HepG2 (cell line): ENCODE measurements around the gene UNC93A. TPM values are rescaled to one million over a fixed set of nuclear protein-coding genes. Genes with fewer than 3 reads are reported as not detected.

Source experiments
- ARNTL ChIP-seq: sonication (generic); formaldehyde crosslinking; IDR thresholded peaks from 2 replicates; pipeline ENCODE4 v1.4.0; 2020; ENCODE audit warnings: mild to moderate bottlenecking, missing genetic modification reagents
- ERF ChIP-seq: IDR thresholded peaks from 2 replicates; pipeline ENCODE4 v1.6.1; 2018; ENCODE audit warnings: missing biosample characterization, missing genetic modification reagents
- FOSL1 ChIP-seq: sonication (generic); formaldehyde crosslinking; IDR thresholded peaks from 2 replicates; pipeline ENCODE4 v1.9.0; 2021; ENCODE audit warnings: missing genetic modification reagents, borderline replicate concordance
- FOXM1 ChIP-seq: sonication (generic); formaldehyde crosslinking; IDR thresholded peaks from 2 replicates; pipeline ENCODE4 v1.5.0; 2020; ENCODE audit warnings: missing genetic modification reagents
- FOXP1 ChIP-seq, 2 experiments: fragments of 450-650 bp in 1 of 2; IDR thresholded peaks; 2 replicates each; pipeline ENCODE4 v1.6.1; 2017 to 2018; ENCODE audit warnings: antibody characterized with exemption in 1 of 2
- HMG20B ChIP-seq: conservative IDR thresholded peaks from 2 replicates; pipeline ENCODE4 v1.6.1; 2016; ENCODE audit warnings: missing genetic modification reagents, missing compliant biosample characterization
- KAT8 ChIP-seq: IDR thresholded peaks from 2 replicates; pipeline ENCODE4 v1.6.1; 2016; ENCODE audit warnings: missing genetic modification reagents, missing compliant biosample characterization
- KDM1A ChIP-seq: IDR thresholded peaks from 2 replicates; pipeline ENCODE4 v1.6.1; 2016; ENCODE audit warnings: missing compliant biosample characterization
- MLXIP ChIP-seq: sonication (generic); formaldehyde crosslinking; IDR thresholded peaks from 2 replicates; pipeline ENCODE4 v1.9.0; 2021; ENCODE audit warnings: missing genetic modification reagents, borderline replicate concordance
- MTF2 ChIP-seq: sonication (generic); formaldehyde crosslinking; IDR thresholded peaks from 2 replicates; pipeline ENCODE4 v1.5.0; 2020; ENCODE audit warnings: missing genetic modification reagents, borderline replicate concordance
- NFRKB ChIP-seq: fragments of 450-650 bp; IDR thresholded peaks from 2 replicates; pipeline ENCODE4 v1.6.1; 2017
- PTBP1 ChIP-seq: fragments of 200-400 bp; formaldehyde crosslinking; IDR thresholded peaks from 2 replicates; pipeline ENCODE4 v1.6.1; 2018; ENCODE audit warnings: low read length, low read depth; ENCODE audit not compliant: poor library complexity, severe bottlenecking
- REPIN1 ChIP-seq: sonication (generic); formaldehyde crosslinking; IDR thresholded peaks from 2 replicates; pipeline ENCODE4 v1.8.0; 2022; ENCODE audit warnings: missing genetic modification reagents, low read depth, mild to moderate bottlenecking, borderline replicate concordance
- SMYD3 ChIP-seq: sonication (generic); formaldehyde crosslinking; IDR thresholded peaks from 2 replicates; pipeline ENCODE4 v1.8.1; 2023; ENCODE audit warnings: mild to moderate bottlenecking, missing genetic modification reagents
- TCF7L2 ChIP-seq: IDR thresholded peaks from 2 replicates; pipeline ENCODE4 v1.6.1; 2011; ENCODE audit warnings: mild to moderate bottlenecking, low read depth, low read length, moderate library complexity
- TRAFD1 ChIP-seq: sonication (generic); formaldehyde crosslinking; IDR thresholded peaks from 2 replicates; pipeline ENCODE4 v1.5.1; 2020; ENCODE audit warnings: missing genetic modification reagents, mild to moderate bottlenecking, borderline replicate concordance
- ZBTB3 ChIP-seq: sonication (generic); formaldehyde crosslinking; IDR thresholded peaks from 2 replicates; pipeline ENCODE4 v1.4.0; 2020; ENCODE audit warnings: low read depth, mild to moderate bottlenecking, moderate library complexity, missing genetic modification reagents, borderline replicate concordance
- ZFP41 ChIP-seq: sonication (generic); formaldehyde crosslinking; IDR thresholded peaks from 2 replicates; pipeline ENCODE4 v1.4.0; 2020; ENCODE audit warnings: mild to moderate bottlenecking, missing genetic modification reagents, borderline replicate concordance
- ZNF17 ChIP-seq: sonication (generic); formaldehyde crosslinking; IDR thresholded peaks from 2 replicates; pipeline ENCODE4 v1.5.0; 2020; ENCODE audit warnings: mild to moderate bottlenecking, missing genetic modification reagents
- ZNF33B ChIP-seq: sonication (generic); formaldehyde crosslinking; IDR thresholded peaks from 2 replicates; pipeline ENCODE4 v1.5.1; 2020; ENCODE audit warnings: mild to moderate bottlenecking, missing genetic modification reagents
- ZNF343 ChIP-seq: sonication (generic); formaldehyde crosslinking; IDR thresholded peaks from 2 replicates; pipeline ENCODE4 v1.4.0; 2020; ENCODE audit warnings: mild to moderate bottlenecking, missing genetic modification reagents
- ZNF83 ChIP-seq: sonication (generic); formaldehyde crosslinking; IDR thresholded peaks from 2 replicates; pipeline ENCODE4 v1.4.0; 2020; ENCODE audit warnings: missing genetic modification reagents, mild to moderate bottlenecking, borderline replicate concordance
- ZSCAN29 ChIP-seq: sonication (generic); formaldehyde crosslinking; conservative IDR thresholded peaks from 2 replicates; pipeline ENCODE4 v1.4.0; 2020; ENCODE audit warnings: mild to moderate bottlenecking, missing genetic modification reagents
- polyA plus RNA-seq, 8 experiments: library from polyadenylated mRNA; depleted of rRNA in 3 of 8; stranded (reverse) in 7 of 8; unstranded in 1 of 8; fragments of >200 nt; fragmentation: Illumina TruSeq in 4 of 8; extraction: Trizol in 4 of 8; gene quantifications; 2 replicates each; pipeline versions ENCODE4 v1.2.1 to v1.2.3, GENCODE V29; 2011 to 2016; ENCODE audit warnings: low read depth in 4 of 8, missing spikeins in 1 of 8, mixed read lengths in 1 of 8; ENCODE audit not compliant: insufficient read depth in 1 of 8
- total RNA-seq, 5 experiments: library from RNA; depleted of rRNA; stranded (reverse); fragments of >200 nt; fragmentation: Illumina TruSeq; extraction: Trizol; gene quantifications; 2 replicates each; pipeline ENCODE4 v1.2.3, GENCODE V29; 2016; ENCODE audit warnings: low read depth in 1 of 5
- TF ChIP-seq, protein P1 (sequence below): IDR thresholded peaks from 2 replicates; pipeline ENCODE4 v1.6.1; 2016
- TF ChIP-seq, protein P2 (sequence below): sonication (generic); formaldehyde crosslinking; IDR thresholded peaks from 2 replicates; pipeline ENCODE4 v1.5.0; 2020; ENCODE audit warnings: mild to moderate bottlenecking, missing genetic modification reagents

The UNC93A gene
- total and polyA plus RNA-seq, 2 of the 13 experiments (the other 11 are each of a cell fraction or from before 2014, with no cell fraction given): 11.0 to 42.7 TPM

DNA sequence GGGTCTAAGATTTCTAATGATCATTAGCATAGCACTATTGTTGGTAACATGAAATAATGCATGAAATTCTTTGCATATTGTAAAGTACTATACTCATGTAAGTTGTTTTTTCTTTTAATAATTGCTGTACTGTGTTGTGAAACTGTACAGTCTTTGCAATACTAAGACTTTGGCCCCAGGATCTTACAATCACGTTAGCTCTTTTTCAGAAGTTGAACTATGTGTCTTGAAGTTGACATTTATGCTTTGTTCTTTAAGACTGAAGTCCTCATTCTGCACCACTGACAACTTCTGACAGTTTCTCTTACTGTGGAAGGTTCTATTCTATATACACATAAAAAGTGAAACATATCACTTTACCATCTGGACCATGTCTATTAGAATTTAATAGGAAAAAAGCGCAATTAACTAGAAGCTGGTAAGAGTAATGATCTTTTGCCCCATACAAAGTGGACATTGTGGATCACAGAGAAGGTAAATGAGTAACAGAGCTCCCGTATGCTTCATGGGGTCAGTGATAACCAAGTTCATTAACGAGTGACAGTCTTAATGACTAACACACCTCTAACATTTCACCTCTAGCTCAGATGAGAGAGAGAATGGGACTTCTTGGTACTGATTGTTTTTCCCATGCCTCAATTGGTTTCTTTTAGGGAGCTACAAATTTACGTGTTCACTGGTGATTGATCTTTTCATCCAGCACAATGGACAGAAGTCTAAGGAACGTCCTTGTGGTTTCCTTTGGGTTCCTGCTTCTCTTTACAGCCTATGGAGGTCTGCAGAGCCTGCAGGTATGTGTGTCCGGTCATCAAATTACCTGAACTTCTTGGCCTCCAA is at the start of gene UNC93A (continued):
- no peak for TF ChIP-seq ZSCAN29 (CRISPR knock-in tag)
- no peak for TF ChIP-seq KDM1A (CRISPR knock-in tag)
- peak; percentile 35; the same call in 1 of the 2 replicates for TF ChIP-seq SMYD3 (CRISPR knock-in tag)
- TF ChIP-seq KAT8 (CRISPR knock-in tag): no peak
- no peak for TF ChIP-seq PTBP1
- TF ChIP-seq ZNF343: no peak
- no peak for TF ChIP-seq NFRKB
- no peak for TF ChIP-seq ZBTB3 (CRISPR knock-in tag)
- no peak for TF ChIP-seq ZFP41 (CRISPR knock-in tag)
- TF ChIP-seq ERF (CRISPR knock-in tag): no peak
- no peak for TF ChIP-seq HMG20B (CRISPR knock-in tag)
- no peak for TF ChIP-seq ZNF33B (CRISPR knock-in tag)
- TF ChIP-seq, protein P1, sequence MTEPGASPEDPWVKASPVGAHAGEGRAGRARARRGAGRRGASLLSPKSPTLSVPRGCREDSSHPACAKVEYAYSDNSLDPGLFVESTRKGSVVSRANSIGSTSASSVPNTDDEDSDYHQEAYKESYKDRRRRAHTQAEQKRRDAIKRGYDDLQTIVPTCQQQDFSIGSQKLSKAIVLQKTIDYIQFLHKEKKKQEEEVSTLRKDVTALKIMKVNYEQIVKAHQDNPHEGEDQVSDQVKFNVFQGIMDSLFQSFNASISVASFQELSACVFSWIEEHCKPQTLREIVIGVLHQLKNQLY (CRISPR knock-in tag): 0 out of 2 replicates have a peak, but pooled peaks have one; percentile 8
- TF ChIP-seq TCF7L2: no peak
- no peak for TF ChIP-seq FOXP1 (IDR thresholded peaks at IDR 0.05)
- no peak; the same call in 1 of the 2 replicates for TF ChIP-seq FOXP1 (CRISPR knock-in tag; IDR thresholded peaks at IDR 0.05)
- no peak for TF ChIP-seq TRAFD1 (CRISPR knock-in tag)
- TF ChIP-seq MLXIP (CRISPR knock-in tag): no peak
- no peak for TF ChIP-seq MTF2 (CRISPR knock-in tag)
- no peak for TF ChIP-seq ZNF17 (CRISPR knock-in tag)
- no peak for TF ChIP-seq FOXM1 (CRISPR knock-in tag)
- 0 out of 2 replicates have a peak, but pooled peaks have one; percentile 13 for TF ChIP-seq REPIN1 (CRISPR knock-in tag)
- TF ChIP-seq ZNF83 (CRISPR knock-in tag): no peak
- no peak for TF ChIP-seq FOSL1 (CRISPR knock-in tag)
- TF ChIP-seq, protein P2, sequence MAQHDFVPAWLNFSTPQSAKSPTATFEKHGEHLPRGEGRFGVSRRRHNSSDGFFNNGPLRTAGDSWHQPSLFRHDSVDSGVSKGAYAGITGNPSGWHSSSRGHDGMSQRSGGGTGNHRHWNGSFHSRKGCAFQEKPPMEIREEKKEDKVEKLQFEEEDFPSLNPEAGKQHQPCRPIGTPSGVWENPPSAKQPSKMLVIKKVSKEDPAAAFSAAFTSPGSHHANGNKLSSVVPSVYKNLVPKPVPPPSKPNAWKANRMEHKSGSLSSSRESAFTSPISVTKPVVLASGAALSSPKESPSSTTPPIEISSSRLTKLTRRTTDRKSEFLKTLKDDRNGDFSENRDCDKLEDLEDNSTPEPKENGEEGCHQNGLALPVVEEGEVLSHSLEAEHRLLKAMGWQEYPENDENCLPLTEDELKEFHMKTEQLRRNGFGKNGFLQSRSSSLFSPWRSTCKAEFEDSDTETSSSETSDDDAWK: no peak
- no peak for TF ChIP-seq ARNTL (CRISPR knock-in tag)
